ENCODE data around the gene NDP.

Gene NDP

GRCh38 chrX:43973249-43974099, at the start of gene NDP:
Gene NDP, minus strand, starts transcription at chrX:43973390. Its CDS starts 14,745 bp downstream, at chrX:43958645.
- DNase-seq (ENCODE audit: low spot score) (no peak), FAIRE-seq (no peak)

- no peak for FAIRE-seq
- DNase-seq (ENCODE audit: low spot score), result no peak
Measured at GRCh38 chrX:44022964-44023363, 49.8 kb upstream of the NDP start.

GRCh38 chrX:44020693-44021092, 47.5 kb upstream of the NDP start:
- DNase-seq (ENCODE audit: low spot score), result no peak
- no peak for FAIRE-seq

GRCh38 chrX:44019911-44020310, 46.7 kb upstream of the NDP start:
- FAIRE-seq (no peak), DNase-seq (ENCODE audit: low spot score) (no peak)

GRCh38 chrX:44017676-44018075, 44.5 kb upstream of the NDP start:
- DNase-seq (ENCODE audit: low spot score) (peak; percentile 6), FAIRE-seq (no peak)

GRCh38 chrX:44016906-44017305, 43.7 kb upstream of the NDP start:
- FAIRE-seq (no peak), DNase-seq (ENCODE audit: low spot score) (no peak)

- peak; percentile 70 for FAIRE-seq
- DNase-seq (ENCODE audit: low spot score), result peak; percentile 81
Measured at GRCh38 chrX:44012484-44013096, 39.4 kb upstream of the NDP start.

GRCh38 chrX:44011506-44011905, 38.3 kb upstream of the NDP start:
- no peak for DNase-seq (ENCODE audit: low spot score)
- FAIRE-seq, result no peak

GRCh38 chrX:44010626-44011025, 37.4 kb upstream of the NDP start:
- FAIRE-seq (no peak), DNase-seq (ENCODE audit: low spot score) (no peak)

GRCh38 chrX:44006081-44006480, 32.9 kb upstream of the NDP start:
- no peak for DNase-seq (ENCODE audit: low spot score)
- no peak for FAIRE-seq

- FAIRE-seq, result no peak
Measured at GRCh38 chrX:44003975-44004374, 30.8 kb upstream of the NDP start.

GRCh38 chrX:44002567-44002966, 29.4 kb upstream of the NDP start:
- FAIRE-seq (no peak), DNase-seq (ENCODE audit: low spot score) (no peak)

More at GRCh38 chrX:44003975-44004374, 30.8 kb upstream of the NDP start:
- peak; percentile 12 for DNase-seq (ENCODE audit: low spot score)

GRCh38 chrX:43998374-43998773, 25.2 kb upstream of the NDP start:
- FAIRE-seq, result no peak
- DNase-seq (ENCODE audit: low spot score), result no peak

GRCh38 chrX:43996491-43996890, 23.3 kb upstream of the NDP start:
- FAIRE-seq (no peak), DNase-seq (ENCODE audit: low spot score) (no peak)

GRCh38 chrX:43986083-43986482, 12.9 kb upstream of the NDP start:
- FAIRE-seq, result no peak

GRCh38 chrX:43985511-43985910, 12.3 kb upstream of the NDP start:
- DNase-seq (ENCODE audit: low spot score) (no peak), FAIRE-seq (no peak)

More at GRCh38 chrX:43986083-43986482, 12.9 kb upstream of the NDP start:
- no peak for DNase-seq (ENCODE audit: low spot score)

- FAIRE-seq (no peak), DNase-seq (ENCODE audit: low spot score) (no peak)
Measured at GRCh38 chrX:43978226-43978625, 5.0 kb upstream of the NDP start.

GRCh38 chrX:43976205-43976604, 3.0 kb upstream of the NDP start:
- no peak for FAIRE-seq

GRCh38 chrX:43975796-43976195, 2.6 kb upstream of the NDP start:
- no peak for DNase-seq (ENCODE audit: low spot score)
- FAIRE-seq, result no peak

More at GRCh38 chrX:43976205-43976604, 3.0 kb upstream of the NDP start:
- no peak for DNase-seq (ENCODE audit: low spot score)

GRCh38 chrX:43974741-43975465, 1.7 kb upstream of the NDP start:
- FAIRE-seq, result no peak
- DNase-seq (ENCODE audit: low spot score), result no peak

- FAIRE-seq, result no peak
Measured at GRCh38 chrX:43974100-43974475, 898 bp upstream of the NDP start.

More at GRCh38 chrX:43974100-43974475, 898 bp upstream of the NDP start:
- no peak for DNase-seq (ENCODE audit: low spot score)
